Activated CD8-positive, alpha-beta memory T cell treated with anti-CD3 and anti-CD28 coated beads, Interleukin-2, amount 50 U/mL, for 4 hours (primary cell): Measurements from ENCODE around the gene ATXN2.
"Not testable (repeated sequence)": the region's sequence is repeated elsewhere in the genome, so short reads cannot be mapped to it uniquely, and the experiment has no call there.

Source experiments
- DNase-seq: peaks from one replicate; pipeline ENCODE4 v3.0.0-alpha.2; 2020

The ATXN2 gene

GRCh38 chr12:111494676-111495075, 104.4 kb downstream of the ATXN2 start:
- DNase-seq: no peak

GRCh38 chr12:111492979-111493378, 106.1 kb downstream of the ATXN2 start:
- DNase-seq: not testable (repeated sequence)

GRCh38 chr12:111488798-111489197, 110.3 kb downstream of the ATXN2 start:
- no peak for DNase-seq

- no peak for DNase-seq
Observed at GRCh38 chr12:111488271-111488670, 110.8 kb downstream of the ATXN2 start.

GRCh38 chr12:111482462-111482861, 116.7 kb downstream of the ATXN2 start:
- DNase-seq: no peak

GRCh38 chr12:111471236-111471635, 127.9 kb downstream of the ATXN2 start:
- DNase-seq: no peak

- DNase-seq: no peak
Observed at GRCh38 chr12:111469401-111469800, 129.7 kb downstream of the ATXN2 start.

GRCh38 chr12:111467857-111468241, 131.3 kb downstream of the ATXN2 start:
- no peak for DNase-seq

GRCh38 chr12:111467092-111467856, 131.8 kb downstream of the ATXN2 start:
- no peak for DNase-seq

- no peak for DNase-seq
Observed at GRCh38 chr12:111462210-111462769, 136.8 kb downstream of the ATXN2 start.

GRCh38 chr12:111460111-111460510, 139.0 kb downstream of the ATXN2 start:
- not testable (repeated sequence) for DNase-seq

- DNase-seq: no peak
Observed at GRCh38 chr12:111458546-111459172, 140.5 kb downstream of the ATXN2 start.

- no peak for DNase-seq
Observed at GRCh38 chr12:111457577-111457976, 141.5 kb downstream of the ATXN2 start.

GRCh38 chr12:111457071-111457470, 142.0 kb downstream of the ATXN2 start:
- no peak for DNase-seq

GRCh38 chr12:111455448-111456320, 143.4 kb downstream of the ATXN2 start:
- DNase-seq: no peak

- no peak for DNase-seq
Observed at GRCh38 chr12:111454716-111455447, 144.2 kb downstream of the ATXN2 start.

- no peak for DNase-seq
Observed at GRCh38 chr12:111454311-111454710, 144.8 kb downstream of the ATXN2 start.

GRCh38 chr12:111453071-111453989, 145.8 kb downstream of the ATXN2 start:
- no peak for DNase-seq

- DNase-seq: no peak
Observed at GRCh38 chr12:111451649-111452129, 147.4 kb downstream of the ATXN2 start.

GRCh38 chr12:111451232-111451631, 147.9 kb downstream of the ATXN2 start:
- DNase-seq: no peak

GRCh38 chr12:111450676-111451075, 148.4 kb downstream of the ATXN2 start:
- DNase-seq: no peak
